DND-41 (cell line): Measurements from ENCODE around the gene RBMXL2.
A peak's percentile ranks its signal among the peaks of the same experiment; 100 is the strongest.

ENCODE experiments used
- ATAC-seq: fragments of 200-7000 bp; cut with Tn5 transposase; 3 replicates; pipeline ENCODE4 v1.9.1; 2021; ENCODE audit warnings: low read depth; ENCODE audit not compliant: insufficient read depth
- DNase-seq: peaks from one replicate; pipeline ENCODE4 v3.0.0-alpha.2; 2020
- H2AFZ ChIP-seq: 2 replicates; pipeline ENCODE4 v1.6.0; 2012; ENCODE audit warnings: low read depth, low read length
- H3K27ac ChIP-seq: 2 replicates; pipeline ENCODE4 v1.5.1; 2012; ENCODE audit warnings: low read length, inconsistent platforms
- H3K27me3 ChIP-seq: fragments of 200-600 bp; sonication (generic); 2 replicates; pipeline ENCODE4 v1.6.0; 2012; ENCODE audit warnings: low read length, mild to moderate bottlenecking, inconsistent platforms; ENCODE audit not compliant: insufficient read depth, poor library complexity
- H3K36me3 ChIP-seq: 2 replicates; pipeline ENCODE4 v1.5.1; 2012; ENCODE audit warnings: low read length, inconsistent platforms; ENCODE audit not compliant: insufficient read depth
- H3K4me1 ChIP-seq: 2 replicates; pipeline ENCODE4 v1.5.1; 2012; ENCODE audit warnings: mild to moderate bottlenecking, low read length; ENCODE audit not compliant: insufficient read depth
- H3K4me2 ChIP-seq: 2 replicates; pipeline ENCODE4 v1.6.0; 2012; ENCODE audit warnings: mild to moderate bottlenecking, moderate library complexity, low read length, inconsistent platforms; ENCODE audit not compliant: insufficient read depth
- H3K4me3 ChIP-seq, 2 experiments: fragments of 200-600 bp in 1 of 2; shearing (Covaris generic) in 1 of 2; 2 replicates each; pipeline ENCODE4 v1.5.1; 2012 to 2016; ENCODE audit warnings: inconsistent platforms in 2 of 2, low read length in 2 of 2, mild to moderate bottlenecking in 2 of 2, low read depth in 1 of 2, moderate library complexity in 1 of 2
- H3K79me2 ChIP-seq: 2 replicates; pipeline ENCODE4 v1.6.0; 2012; ENCODE audit warnings: low read length, inconsistent platforms; ENCODE audit not compliant: insufficient read depth
- H3K9ac ChIP-seq: 2 replicates; pipeline ENCODE4 v1.6.0; 2012; ENCODE audit warnings: low read depth, mild to moderate bottlenecking, inconsistent platforms, low read length, moderate library complexity
- H3K9me3 ChIP-seq: 2 replicates; pipeline ENCODE4 v1.5.1; 2012; ENCODE audit warnings: low read length, moderate library complexity, mild to moderate bottlenecking, inconsistent platforms; ENCODE audit not compliant: insufficient read depth, severe bottlenecking
- H4K20me1 ChIP-seq: 2 replicates; pipeline ENCODE4 v1.6.0; 2012; ENCODE audit warnings: low read length; ENCODE audit not compliant: insufficient read depth
- CTCF ChIP-seq: IDR thresholded peaks from 2 replicates; pipeline ENCODE4 v1.5.1; 2012; ENCODE audit warnings: borderline replicate concordance, low read length, moderate library complexity, mild to moderate bottlenecking; ENCODE audit not compliant: poor library complexity, severe bottlenecking; ENCODE audit errors: extremely low read depth
- EZH2 ChIP-seq: IDR thresholded peaks from 3 replicates; pipeline ENCODE4 v1.6.1; 2012; ENCODE audit warnings: borderline replicate concordance, low read depth, mild to moderate bottlenecking, moderate library complexity, low read length, inconsistent platforms; ENCODE audit not compliant: severe bottlenecking

Gene RBMXL2

GRCh38 chr11:7062534-7062933, 26.3 kb upstream of the RBMXL2 start:
- ATAC-seq: no peak
- TF ChIP-seq EZH2: no peak
- no peak for TF ChIP-seq CTCF

GRCh38 chr11:7072401-7073028, 16.3 kb upstream of the RBMXL2 start:
- no peaks in the 10 kb centered on the region for H3K27me3 ChIP-seq
- H3K4me2 ChIP-seq: no peak overlapping the region
- H4K20me1 ChIP-seq: no peaks in the 10 kb centered on the region
- ATAC-seq (no peak; the same call in 2 of the 3 replicates), DNase-seq (no peak)
- TF ChIP-seq CTCF (no peak), EZH2 (no peak)
- no peak overlapping the region for H2AFZ ChIP-seq
- no peaks in the 10 kb centered on the region for H3K9me3 ChIP-seq
- H3K4me1 ChIP-seq: no peaks in the 10 kb centered on the region
- H3K36me3 ChIP-seq: no peaks in the 10 kb centered on the region
- H3K27ac ChIP-seq: no peak overlapping the region
- H3K9ac ChIP-seq: no peak overlapping the region
- no peaks in the 10 kb centered on the region for H3K79me2 ChIP-seq
- H3K4me3 ChIP-seq: no peak overlapping the region

More at GRCh38 chr11:7062534-7062933, 26.3 kb upstream of the RBMXL2 start:
- Histone ChIP-seq H3K79me2 (no peaks in the 10 kb centered on the region), H2AFZ (no peak overlapping the region), H3K36me3 (no peaks in the 10 kb centered on the region), H3K9ac (no peak overlapping the region), H3K4me3 (no peak overlapping the region), H3K27ac (no peak overlapping the region), H3K4me1 (no peaks in the 10 kb centered on the region), H3K27me3 (no peaks in the 10 kb centered on the region), H3K4me2 (no peak overlapping the region), H3K9me3 (no peaks in the 10 kb centered on the region), H4K20me1 (no peaks in the 10 kb centered on the region)
- DNase-seq: no peak

GRCh38 chr11:7077101-7077500, 11.7 kb upstream of the RBMXL2 start:
- H3K9me3 ChIP-seq: peaks cover 7% of the 10 kb centered on the region
- H3K27ac ChIP-seq: no peak overlapping the region
- peak; percentile 32 for DNase-seq
- no peak for ATAC-seq
- H3K4me3 ChIP-seq: no peak overlapping the region
- H2AFZ ChIP-seq: no peak overlapping the region
- no peaks in the 10 kb centered on the region for H3K27me3 ChIP-seq
- no peaks in the 10 kb centered on the region for H3K4me1 ChIP-seq
- no peaks in the 10 kb centered on the region for H4K20me1 ChIP-seq
- H3K4me2 ChIP-seq: no peak overlapping the region
- H3K36me3 ChIP-seq: no peaks in the 10 kb centered on the region
- no peak overlapping the region for H3K9ac ChIP-seq
- no peaks in the 10 kb centered on the region for H3K79me2 ChIP-seq
- TF ChIP-seq EZH2 (no peak), CTCF (no peak)
